IPS-15b (cell line): ENCODE measurements around the gene FAM118A.
"Not testable (repeated sequence)": the region's sequence is repeated elsewhere in the genome, so short reads cannot be mapped to it uniquely, and the experiment has no call there.

ENCODE experiments used
- H3K27me3 ChIP-seq: one replicate; pipeline ENCODE4 v1.6.1; 2013; ENCODE audit warnings: low read length; ENCODE audit not compliant: control insufficient read depth, insufficient read depth
- H3K36me3 ChIP-seq: one replicate; pipeline ENCODE4 v1.6.1; 2013; ENCODE audit warnings: low read length; ENCODE audit not compliant: control insufficient read depth, insufficient read depth
- H3K4me1 ChIP-seq: one replicate; pipeline ENCODE4 v1.6.1; 2013; ENCODE audit warnings: mild to moderate bottlenecking, low read length; ENCODE audit not compliant: control insufficient read depth, insufficient read depth
- H3K4me3 ChIP-seq: one replicate; pipeline ENCODE4 v1.5.1; 2013; ENCODE audit warnings: low read depth, low read length
- H3K9ac ChIP-seq: one replicate; pipeline ENCODE4 v1.6.1; 2013; ENCODE audit warnings: low read depth, mild to moderate bottlenecking, low read length
- H3K9me3 ChIP-seq: one replicate; pipeline ENCODE4 v1.6.1; 2013; ENCODE audit warnings: mild to moderate bottlenecking, low read length; ENCODE audit not compliant: control insufficient read depth, insufficient read depth

FAM118A gene

GRCh38 chr22:45337536-45337935, 27.8 kb downstream of the FAM118A start:
- Histone ChIP-seq H3K9me3 (no peaks in the 10 kb centered on the region), H3K27me3 (no peaks in the 10 kb centered on the region), H3K4me1 (no peaks in the 10 kb centered on the region), H3K9ac (no peak overlapping the region), H3K36me3 (peaks cover 4% of the 10 kb centered on the region), H3K4me3 (no peak overlapping the region)

- H3K27me3 ChIP-seq = no peaks in the 10 kb centered on the region
- H3K4me1 ChIP-seq = no peaks in the 10 kb centered on the region
- H3K9ac ChIP-seq = no peak overlapping the region
- no peak overlapping the region for H3K4me3 ChIP-seq
- no peaks in the 10 kb centered on the region for H3K9me3 ChIP-seq
- peaks cover 4% of the 10 kb centered on the region for H3K36me3 ChIP-seq
Observed at GRCh38 chr22:45338795-45339194, 29.1 kb downstream of the FAM118A start.

DNA sequence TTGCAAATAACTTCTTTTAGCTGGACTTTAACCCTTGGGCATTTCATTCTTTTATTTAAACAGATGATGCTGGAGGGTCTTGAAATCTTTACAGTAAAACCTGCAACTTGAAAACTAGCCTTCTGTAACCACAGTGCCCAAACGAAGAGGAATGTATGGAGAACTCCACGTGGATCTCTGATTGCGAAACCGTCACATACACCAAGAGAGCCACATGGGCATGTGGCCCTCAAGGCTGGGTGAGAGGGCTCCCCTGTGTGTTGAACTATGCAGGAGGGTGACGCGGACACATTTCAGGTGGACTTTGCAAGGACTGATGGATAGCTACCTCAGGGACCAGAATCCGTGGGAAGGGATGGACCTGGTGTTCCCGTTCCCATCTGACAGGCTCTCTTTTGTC, 30.6 kb downstream of the FAM118A start:
- Histone ChIP-seq H3K4me1 (no peaks in the 10 kb centered on the region), H3K27me3 (no peaks in the 10 kb centered on the region), H3K4me3 (no peak overlapping the region), H3K9me3 (no peaks in the 10 kb centered on the region), H3K36me3 (peaks cover 4% of the 10 kb centered on the region), H3K9ac (no peak overlapping the region)

DNA sequence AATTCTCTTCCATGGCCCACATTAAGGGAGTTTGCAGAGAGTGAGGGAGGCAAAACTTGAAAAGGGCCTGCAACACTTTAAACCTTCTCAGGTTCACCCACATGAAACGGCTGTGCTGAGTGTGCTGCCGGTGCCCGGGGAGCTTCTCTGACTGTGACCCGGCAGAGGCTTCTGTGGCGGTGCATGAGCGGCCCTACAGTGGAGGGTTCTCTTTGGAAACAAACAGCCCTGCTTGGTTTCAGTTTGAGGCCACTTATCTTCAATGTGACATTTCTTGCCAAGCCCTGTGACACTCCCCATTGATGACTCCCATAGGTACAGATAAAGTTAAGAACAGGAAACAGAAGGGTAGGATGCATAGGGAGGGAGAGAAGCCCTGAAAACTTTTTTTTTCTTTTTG, 31.8 kb downstream of the FAM118A start:
- no peaks in the 10 kb centered on the region for H3K9me3 ChIP-seq
- H3K4me3 ChIP-seq = no peak overlapping the region
- H3K27me3 ChIP-seq = no peaks in the 10 kb centered on the region
- no peaks in the 10 kb centered on the region for H3K4me1 ChIP-seq
- no peak overlapping the region for H3K9ac ChIP-seq
- H3K36me3 ChIP-seq = peaks cover 4% of the 10 kb centered on the region

GRCh38 chr22:45343143-45343542, 33.4 kb downstream of the FAM118A start:
- peaks cover 4% of the 10 kb centered on the region for H3K36me3 ChIP-seq
- H3K27me3 ChIP-seq = no peaks in the 10 kb centered on the region
- no peak overlapping the region for H3K9ac ChIP-seq
- no peak overlapping the region for H3K4me3 ChIP-seq
- no peaks in the 10 kb centered on the region for H3K4me1 ChIP-seq
- H3K9me3 ChIP-seq = no peaks in the 10 kb centered on the region

DNA sequence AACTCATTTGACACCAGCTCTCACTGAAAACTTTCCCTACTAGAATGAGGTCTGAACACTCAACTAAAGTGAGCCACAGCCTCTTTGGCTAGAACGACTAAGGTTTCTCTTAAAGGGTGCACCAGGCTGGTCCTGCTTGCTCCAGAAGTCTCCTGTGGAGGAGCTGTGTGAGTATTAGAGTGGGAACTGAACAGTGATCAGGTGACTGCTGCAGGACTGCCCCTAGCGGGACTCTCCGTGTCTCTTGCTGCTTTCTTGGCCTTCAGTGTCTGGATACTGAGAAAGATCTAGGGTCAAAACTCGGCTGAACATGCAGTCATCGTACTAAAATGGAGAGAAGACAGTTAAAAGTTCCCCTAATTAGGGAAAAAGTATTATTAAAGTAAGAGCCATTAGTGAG, 34.6 kb downstream of the FAM118A start:
- peaks cover 4% of the 10 kb centered on the region for H3K36me3 ChIP-seq
- no peaks in the 10 kb centered on the region for H3K4me1 ChIP-seq
- H3K9me3 ChIP-seq = no peaks in the 10 kb centered on the region
- no peak overlapping the region for H3K9ac ChIP-seq
- H3K27me3 ChIP-seq = no peaks in the 10 kb centered on the region
- H3K4me3 ChIP-seq = no peak overlapping the region

- Histone ChIP-seq H3K4me3 (no peak overlapping the region), H3K9me3 (no peaks in the 10 kb centered on the region), H3K36me3 (no peaks in the 10 kb centered on the region), H3K27me3 (no peaks in the 10 kb centered on the region), H3K4me1 (no peaks in the 10 kb centered on the region), H3K9ac (no peak overlapping the region)
Observed at GRCh38 chr22:45349916-45350315, 40.2 kb downstream of the FAM118A start.

GRCh38 chr22:45351956-45352355, 42.2 kb downstream of the FAM118A start:
- no peaks in the 10 kb centered on the region for H3K27me3 ChIP-seq
- no peaks in the 10 kb centered on the region for H3K4me1 ChIP-seq
- no peak overlapping the region for H3K4me3 ChIP-seq
- H3K9me3 ChIP-seq = no peaks in the 10 kb centered on the region
- no peak overlapping the region for H3K9ac ChIP-seq
- no peaks in the 10 kb centered on the region for H3K36me3 ChIP-seq

GRCh38 chr22:45352757-45353156, 43.0 kb downstream of the FAM118A start:
- not testable (repeated sequence) for H3K9me3 ChIP-seq, H3K9ac ChIP-seq, H3K36me3 ChIP-seq

GRCh38 chr22:45353786-45354185, 44.1 kb downstream of the FAM118A start:
- Histone ChIP-seq H3K4me3 (no peak overlapping the region), H3K9ac (no peak overlapping the region), H3K4me1 (no peaks in the 10 kb centered on the region), H3K9me3 (no peaks in the 10 kb centered on the region), H3K27me3 (no peaks in the 10 kb centered on the region), H3K36me3 (no peaks in the 10 kb centered on the region)

More at GRCh38 chr22:45352757-45353156, 43.0 kb downstream of the FAM118A start:
- not testable (repeated sequence) for H3K4me1 ChIP-seq, H3K4me3 ChIP-seq, H3K27me3 ChIP-seq

GRCh38 chr22:45357490-45357889, 47.8 kb downstream of the FAM118A start:
- H3K27me3 ChIP-seq = no peaks in the 10 kb centered on the region
- no peaks in the 10 kb centered on the region for H3K4me1 ChIP-seq
- no peak overlapping the region for H3K4me3 ChIP-seq
- no peaks in the 10 kb centered on the region for H3K9me3 ChIP-seq
- H3K9ac ChIP-seq = no peak overlapping the region
- H3K36me3 ChIP-seq = no peaks in the 10 kb centered on the region

DNA sequence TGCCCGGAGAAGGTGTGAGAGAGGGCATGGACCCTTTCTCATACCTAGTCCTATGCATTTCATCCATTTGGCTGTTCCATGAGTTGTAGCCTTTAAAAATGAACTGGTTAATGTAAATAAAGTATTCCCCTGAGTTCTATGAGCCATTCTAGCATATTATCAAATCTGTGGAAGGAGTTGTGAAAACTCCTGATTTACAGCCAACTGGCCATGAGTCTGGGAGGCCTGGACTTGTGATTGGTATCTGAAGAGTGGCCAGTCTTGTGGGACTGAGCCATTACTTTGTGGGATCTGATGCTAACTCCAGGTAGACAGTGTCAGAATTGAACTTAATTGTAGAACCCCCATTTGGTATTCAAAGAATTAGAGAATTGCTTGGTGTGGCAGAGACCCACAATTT, 48.4 kb downstream of the FAM118A start:
- H3K27me3 ChIP-seq = no peaks in the 10 kb centered on the region

DNA sequence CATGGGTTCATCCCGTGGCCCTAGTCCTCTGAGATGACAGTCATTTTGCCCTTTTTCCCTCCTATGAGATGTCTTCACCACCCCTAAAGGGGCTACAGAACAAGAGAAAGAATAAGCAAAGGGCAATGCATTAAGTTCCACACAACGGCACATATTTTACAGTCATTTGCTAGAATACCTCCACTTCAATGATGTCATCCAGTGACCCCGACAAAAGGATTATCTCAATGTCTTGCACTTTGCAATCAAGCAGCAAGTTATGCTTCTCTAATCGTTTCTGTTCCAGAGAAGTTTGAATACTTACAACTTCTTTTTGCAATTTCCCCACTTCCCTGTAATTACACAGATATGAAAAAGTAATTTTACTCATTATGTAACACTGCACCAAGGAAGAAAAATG, 49.9 kb downstream of the FAM118A start:
- H3K4me3 ChIP-seq = no peak overlapping the region
- H3K4me1 ChIP-seq = no peaks in the 10 kb centered on the region
- no peaks in the 10 kb centered on the region for H3K27me3 ChIP-seq
- no peaks in the 10 kb centered on the region for H3K36me3 ChIP-seq
- H3K9me3 ChIP-seq = no peaks in the 10 kb centered on the region
- no peak overlapping the region for H3K9ac ChIP-seq

More for the DNA sequence above, 48.4 kb downstream of the FAM118A start:
- Histone ChIP-seq H3K36me3 (no peaks in the 10 kb centered on the region), H3K9ac (no peak overlapping the region), H3K4me3 (no peak overlapping the region), H3K9me3 (no peaks in the 10 kb centered on the region), H3K4me1 (no peaks in the 10 kb centered on the region)
